H1 (cell line): ENCODE measurements around the gene NABP2. TPM values are rescaled to one million over a fixed set of nuclear protein-coding genes. Genes with fewer than 3 reads are reported as not detected.

ENCODE experiments used
- ATF2 ChIP-seq: IDR thresholded peaks from 2 replicates; pipeline ENCODE4 v1.6.1; 2012; ENCODE audit warnings: low read length, inconsistent platforms
- BACH1 ChIP-seq: IDR thresholded peaks from 2 replicates; pipeline ENCODE4 v1.6.1; 2012; ENCODE audit warnings: low read length, improper control_type of control experiment
- BCL11A ChIP-seq, 2 experiments: IDR thresholded peaks; one replicate each; pipeline ENCODE4 v1.6.1; 2011; ENCODE audit warnings: low read depth in 2 of 2, low read length in 2 of 2, mild to moderate bottlenecking in 2 of 2
- CBX5 ChIP-seq: fragments of 300-800, 300-1000 bp; sonication (generic); IDR thresholded peaks from 2 replicates; pipeline ENCODE4 v1.7.1; 2016; ENCODE audit warnings: antibody characterized with exemption, low read length, low read depth
- CBX8 ChIP-seq: fragments of 300-800, 300-1000 bp; sonication (generic); IDR thresholded peaks from 2 replicates; pipeline ENCODE4 v1.7.1; 2016; ENCODE audit warnings: low read depth, low read length, borderline replicate concordance
- CTBP2 ChIP-seq: IDR thresholded peaks from 2 replicates; pipeline ENCODE4 v1.7.0; 2011; ENCODE audit warnings: borderline replicate concordance, mild to moderate bottlenecking, moderate library complexity, mixed read lengths, low read length; ENCODE audit not compliant: insufficient read depth, insufficient read length
- EGR1 ChIP-seq: IDR thresholded peaks from 2 replicates; pipeline ENCODE4 v1.6.1; 2011; ENCODE audit warnings: low read depth, low read length, borderline replicate concordance
- HDAC6 ChIP-seq: IDR thresholded peaks from one replicate; pipeline ENCODE4 v1.7.1; 2012; ENCODE audit warnings: low read depth, mild to moderate bottlenecking, inconsistent platforms, low read length, moderate library complexity
- JUND ChIP-seq: IDR thresholded peaks from 2 replicates; pipeline ENCODE4 v1.6.1; 2011; ENCODE audit warnings: mild to moderate bottlenecking, improper control_type of control experiment, low read length
- KDM4A ChIP-seq: IDR thresholded peaks from one replicate; pipeline ENCODE4 v1.7.1; 2012; ENCODE audit warnings: low read depth, mild to moderate bottlenecking, moderate library complexity, low read length, inconsistent platforms; ENCODE audit not compliant: severe bottlenecking
- MAX ChIP-seq: IDR thresholded peaks from 2 replicates; pipeline ENCODE4 v1.6.1; 2012; ENCODE audit warnings: inconsistent platforms
- PHF8 ChIP-seq: fragments of 200-600 bp; sonication (generic); conservative IDR thresholded peaks from 2 replicates; pipeline ENCODE4 v1.7.1; 2012; ENCODE audit warnings: low read depth, mild to moderate bottlenecking, inconsistent platforms, low read length, moderate library complexity
- POLR2A ChIP-seq, 2 experiments: IDR thresholded peaks; 1 replicate in 1 of 2; 2 replicates in 1 of 2; pipeline ENCODE4 v1.6.1; 2011; ENCODE audit warnings: low read depth in 2 of 2, low read length in 2 of 2, mild to moderate bottlenecking in 2 of 2; ENCODE audit errors: control extremely low read depth in 1 of 2
- POU5F1 ChIP-seq: IDR thresholded peaks from 2 replicates; pipeline ENCODE4 v1.6.1; 2011; ENCODE audit warnings: low read depth, mild to moderate bottlenecking, low read length, moderate library complexity
- RXRA ChIP-seq: IDR thresholded peaks from 2 replicates; pipeline ENCODE4 v1.6.1; 2011; ENCODE audit warnings: low read depth, mild to moderate bottlenecking, low read length, moderate library complexity; ENCODE audit not compliant: insufficient read depth
- SIN3A ChIP-seq, 2 experiments: IDR thresholded peaks in 1 of 2; conservative IDR thresholded peaks in 1 of 2; 2 replicates each; pipeline ENCODE4 v1.6.1; 2011 to 2012; ENCODE audit warnings: low read length in 2 of 2, improper control_type of control experiment in 1 of 2, low read depth in 1 of 2, mild to moderate bottlenecking in 1 of 2
- SIX5 ChIP-seq: IDR thresholded peaks from 2 replicates; pipeline ENCODE4 v1.6.1; 2011; ENCODE audit warnings: mild to moderate bottlenecking, low read depth, low read length
- SP1 ChIP-seq: IDR thresholded peaks from 2 replicates; pipeline ENCODE4 v1.6.1; 2011; ENCODE audit warnings: low read depth, low read length
- TAF7 ChIP-seq: optimal IDR thresholded peaks from 2 replicates; pipeline ENCODE3; 2011; ENCODE audit warnings: low read depth, mild to moderate bottlenecking, inconsistent platforms, low read length, moderate library complexity, borderline replicate concordance
- TCF12 ChIP-seq: IDR thresholded peaks from 2 replicates; pipeline ENCODE4 v1.6.1; 2011; ENCODE audit warnings: low read depth, mild to moderate bottlenecking, low read length
- TEAD4 ChIP-seq: IDR thresholded peaks from 2 replicates; pipeline ENCODE4 v1.6.1; 2012; ENCODE audit warnings: low read depth, low read length, inconsistent platforms, mixed read lengths
- USF2 ChIP-seq: IDR thresholded peaks from 2 replicates; pipeline ENCODE4 v1.6.1; 2011; ENCODE audit warnings: low read length, improper control_type of control experiment
- polyA plus RNA-seq, 7 experiments: library from polyadenylated mRNA; depleted of rRNA in 3 of 7; stranded (reverse) in 5 of 7; unstranded in 2 of 7; fragments of >200 nt in 5 of 7; fragments of 200-250 nt in 2 of 7; gene quantifications; 1 replicate in 5 of 7; 2 replicates in 1 of 7; 4 replicates in 1 of 7; pipeline versions ENCODE4 v1.2.1 to v1.2.3, GENCODE V29; 2011 to 2013; ENCODE audit warnings: missing spikeins in 2 of 7, mixed read lengths in 2 of 7
- total RNA-seq: library from RNA; stranded (reverse); fragmentation: NEBNext Ultra II Directional; extraction: Animal tissue kit (Norgen Biotek cat#: 25700); gene quantifications from 2 replicates; pipeline ENCODE4 v1.2.1, GENCODE V29; 2021

The NABP2 gene
- total and polyA plus RNA-seq, 2 of the 8 experiments (the other 6 are each of a cell fraction or from before 2014, with no cell fraction given): 58.1 to 67.5 TPM

GRCh38 chr12:56221757-56222530, 2.2 kb upstream of the NABP2 start, which contains the start of gene RNF41 (continued):
- no peak for TF ChIP-seq HDAC6
- TF ChIP-seq JUND: no peak
- no peak for TF ChIP-seq TCF12
- TF ChIP-seq EGR1: no peak; the same call in 1 of the 2 replicates
- peak; percentile 40 for TF ChIP-seq KDM4A
- no peak for TF ChIP-seq CBX8
- TF ChIP-seq ATF2: no peak
- no peak for TF ChIP-seq USF2
- TF ChIP-seq MAX: no peak; the same call in 1 of the 2 replicates
- TF ChIP-seq PHF8: peak; percentile 64
- peak; percentile 65 to 88 for TF ChIP-seq POLR2A (IDR thresholded peaks at IDR 0.05; ENCODE audit: control extremely low read depth in 1 of 2, low read depth in 2 of 2, low read length in 2 of 2)
- TF ChIP-seq BCL11A (IDR thresholded peaks at IDR 0.05; ENCODE audit: low read depth in 2 of 2, low read length in 2 of 2): no peak
- TF ChIP-seq SP1: peak; percentile 64; the same call in 1 of the 2 replicates
- no peak for TF ChIP-seq SIX5
- no peak for TF ChIP-seq BACH1
- TF ChIP-seq SIN3A (conservative IDR thresholded peaks at IDR 0.05 in 1 of 2, IDR thresholded peaks at IDR 0.05 in 1 of 2; ENCODE audit: low read depth in 1 of 2, low read length in 2 of 2): peak in 1 of 2 experiments; percentile 54; a peak in 1 of 4 replicates
- peak; percentile 65 for TF ChIP-seq TAF7
- no peak for TF ChIP-seq CBX5
- no peak for TF ChIP-seq RXRA
- no peak for TF ChIP-seq CTBP2
- TF ChIP-seq TEAD4: no peak
- no peak for TF ChIP-seq POU5F1
